ENCODE measurements around the gene UBE2K. TPM values are rescaled to one million over a fixed set of nuclear protein-coding genes. Genes with fewer than 3 reads are reported as not detected.
"Not testable (repeated sequence)": the region's sequence is repeated elsewhere in the genome, so short reads cannot be mapped to it uniquely, and the experiment has no call there.

Gene UBE2K
- total RNA-seq: 73.7 to 87.5 TPM (median 84.4 TPM) in 3 replicates
- long read RNA-seq, full-length matches to known transcripts: 28 of 43 reads
- long read RNA-seq, partial matches to known transcripts: 8 of 43 reads
- long read RNA-seq, other reads (novel, unspliced or antisense): 7 of 43 reads

- DNase-seq (ENCODE audit: low spot score): peak; percentile 95
- peaks cover 38% of the 10 kb centered on the region for H3K4me1 Mint-ChIP-seq (ENCODE audit: low read depth)
- peak within 1 kb of the TSS; percentile 98 for H3K27ac Mint-ChIP-seq (ENCODE audit: unreplicated experiment)
- H3K27me3 Mint-ChIP-seq (ENCODE audit: low read depth): no peaks in the 10 kb centered on the region
- TF ChIP-seq CTCF (IDR thresholded peaks at IDR 0.05): no peak
- no peaks in the 10 kb centered on the region for H3K36me3 Mint-ChIP-seq (ENCODE audit: low read depth)
- peak within 1 kb of the TSS; percentile 100 for H3K4me3 Mint-ChIP-seq (ENCODE audit: unreplicated experiment)
- no peaks in the 10 kb centered on the region for H3K9me3 Mint-ChIP-seq (ENCODE audit: low read depth)
These were observed at the start of gene UBE2K for GRCh38 chr4:39697740-39698423. UBE2K (plus strand) TSS chr4:39698136; CDS start chr4:39698328, 192 bp downstream.

DNA sequence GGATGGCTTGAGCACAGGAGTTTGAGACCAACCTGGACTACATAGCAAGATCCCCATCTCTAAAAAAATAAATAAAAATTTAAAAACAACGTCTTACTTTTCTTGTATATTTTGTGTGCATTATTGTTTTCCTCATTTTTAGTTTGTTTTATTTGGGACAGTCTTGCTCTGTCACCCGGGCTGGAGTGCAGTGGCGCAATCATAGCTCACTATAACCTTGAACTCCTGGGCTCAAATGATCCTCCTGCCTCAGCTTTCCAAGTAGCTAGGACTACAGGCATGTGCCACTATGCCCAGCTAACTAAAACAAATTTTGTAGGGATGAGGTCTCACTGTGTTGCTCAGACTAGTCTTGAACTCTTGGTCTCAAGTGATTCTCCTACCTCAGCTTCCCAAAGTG lies 49.7 kb upstream of the UBE2K start:
- Mint-ChIP-seq H3K36me3 (ENCODE audit: low read depth) (no peaks in the 10 kb centered on the region), H3K4me1 (ENCODE audit: low read depth) (no peaks in the 10 kb centered on the region), H3K27ac (ENCODE audit: unreplicated experiment) (no peak overlapping the region), H3K9me3 (ENCODE audit: low read depth) (no peaks in the 10 kb centered on the region), H3K4me3 (ENCODE audit: unreplicated experiment) (no peak overlapping the region), H3K27me3 (ENCODE audit: low read depth) (no peaks in the 10 kb centered on the region)
- no peak for DNase-seq (ENCODE audit: low spot score)
- TF ChIP-seq CTCF (IDR thresholded peaks at IDR 0.05): no peak

DNA sequence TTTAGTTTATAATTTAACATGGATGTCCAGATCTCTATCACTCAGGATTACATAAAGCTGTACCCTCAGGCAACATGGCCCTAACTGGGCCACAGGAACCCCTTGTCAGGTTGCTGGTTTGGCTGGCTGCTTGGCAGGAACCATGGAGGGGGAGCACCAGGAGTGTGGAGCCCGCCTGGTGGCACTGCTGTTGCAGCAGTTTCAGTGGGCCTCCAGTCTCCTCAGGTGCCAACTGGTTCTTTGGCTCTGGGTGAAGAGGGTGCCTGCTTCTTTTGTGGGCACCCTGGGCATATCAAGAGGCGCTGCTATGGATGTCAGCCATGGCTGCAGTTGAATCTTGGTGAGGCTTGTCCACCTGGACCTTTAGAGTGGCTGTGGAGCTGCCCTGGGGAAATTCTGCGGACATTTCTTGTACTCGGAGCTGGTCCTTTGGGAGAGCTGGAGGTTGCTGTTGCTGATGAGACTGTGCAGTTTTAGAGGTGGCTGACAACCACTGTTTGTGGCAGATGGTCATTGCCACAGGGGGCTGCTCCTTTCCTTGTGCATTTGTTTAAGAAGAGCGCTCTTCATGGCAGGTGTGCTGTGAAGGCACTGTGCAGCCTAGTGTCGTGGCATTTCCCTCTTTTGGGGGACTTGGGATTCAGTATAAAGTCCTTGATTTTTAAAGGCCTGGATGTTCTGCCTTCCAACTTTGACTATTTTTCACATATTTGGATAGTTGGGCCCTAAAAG lies 48.9 kb upstream of the UBE2K start:
- H3K27ac Mint-ChIP-seq (ENCODE audit: unreplicated experiment): no peak overlapping the region
- no peaks in the 10 kb centered on the region for H3K4me1 Mint-ChIP-seq (ENCODE audit: low read depth)
- H3K4me3 Mint-ChIP-seq (ENCODE audit: unreplicated experiment): no peak overlapping the region
- TF ChIP-seq CTCF (IDR thresholded peaks at IDR 0.05): no peak
- H3K27me3 Mint-ChIP-seq (ENCODE audit: low read depth): no peaks in the 10 kb centered on the region
- no peak for DNase-seq (ENCODE audit: low spot score)
- H3K36me3 Mint-ChIP-seq (ENCODE audit: low read depth): no peaks in the 10 kb centered on the region
- H3K9me3 Mint-ChIP-seq (ENCODE audit: low read depth): no peaks in the 10 kb centered on the region

DNA sequence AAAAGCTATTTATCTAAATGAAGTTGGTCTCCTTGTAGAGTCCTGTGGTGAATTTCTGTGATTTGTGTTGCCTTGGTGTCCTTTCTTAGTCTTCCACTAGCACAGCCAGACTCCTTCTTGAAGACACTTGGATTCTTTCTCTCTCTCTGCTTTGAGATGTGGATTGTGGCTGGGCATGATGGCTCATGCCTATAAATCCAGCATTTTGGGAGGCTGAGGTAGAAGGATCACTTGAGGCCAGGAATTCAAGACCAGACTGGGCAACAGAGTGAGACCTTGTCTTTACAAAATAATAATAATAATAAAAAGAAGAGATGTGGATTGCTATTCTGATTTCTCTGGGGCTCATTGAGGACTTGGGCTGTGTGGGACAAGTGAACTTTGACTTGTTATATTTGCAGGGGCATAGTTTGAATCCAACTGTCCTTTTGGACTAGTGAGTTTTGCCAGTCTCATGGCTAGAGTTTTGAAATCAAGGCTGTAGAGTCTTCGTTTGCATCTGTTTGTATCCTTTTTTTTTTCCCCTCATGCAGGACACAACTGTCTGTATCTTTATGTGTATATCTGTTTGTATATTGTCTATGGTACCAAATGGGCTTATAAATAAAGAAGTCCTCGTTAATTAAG lies 48.2 kb upstream of the UBE2K start:
- Mint-ChIP-seq H3K4me3 (ENCODE audit: unreplicated experiment) (no peak overlapping the region), H3K4me1 (ENCODE audit: low read depth) (no peaks in the 10 kb centered on the region), H3K9me3 (ENCODE audit: low read depth) (no peaks in the 10 kb centered on the region), H3K27me3 (ENCODE audit: low read depth) (no peaks in the 10 kb centered on the region), H3K27ac (ENCODE audit: unreplicated experiment) (no peak overlapping the region), H3K36me3 (ENCODE audit: low read depth) (no peaks in the 10 kb centered on the region)
- DNase-seq (ENCODE audit: low spot score): no peak
- no peak for TF ChIP-seq CTCF (IDR thresholded peaks at IDR 0.05)

- not testable (repeated sequence) for H3K27ac Mint-ChIP-seq (ENCODE audit: unreplicated experiment); H3K27me3 Mint-ChIP-seq (ENCODE audit: low read depth); H3K4me1 Mint-ChIP-seq (ENCODE audit: low read depth); H3K36me3 Mint-ChIP-seq (ENCODE audit: low read depth); H3K9me3 Mint-ChIP-seq (ENCODE audit: low read depth); H3K4me3 Mint-ChIP-seq (ENCODE audit: unreplicated experiment); DNase-seq (ENCODE audit: low spot score)
These were observed 46.4 kb upstream of the UBE2K start for GRCh38 chr4:39651586-39651985.
